Nucleus accumbens (tissue), 56 donors: ENCODE measurements around the gene TMEM184C.

ENCODE experiments used
- DNase-seq, 56 donors: peaks; one replicate each; lab custom pipeline; 2025; lab: John Stamatoyannopoulos, UW

The TMEM184C gene

GRCh38 chr4:147645099-147645498 lies 27.9 kb downstream of the TMEM184C start:
- no peak for DNase-seq

- no peak for DNase-seq
Observed at GRCh38 chr4:147648656-147649055, 31.5 kb downstream of the TMEM184C start.

GRCh38 chr4:147651563-147651962 lies 34.4 kb downstream of the TMEM184C start:
- DNase-seq = no peak

DNA sequence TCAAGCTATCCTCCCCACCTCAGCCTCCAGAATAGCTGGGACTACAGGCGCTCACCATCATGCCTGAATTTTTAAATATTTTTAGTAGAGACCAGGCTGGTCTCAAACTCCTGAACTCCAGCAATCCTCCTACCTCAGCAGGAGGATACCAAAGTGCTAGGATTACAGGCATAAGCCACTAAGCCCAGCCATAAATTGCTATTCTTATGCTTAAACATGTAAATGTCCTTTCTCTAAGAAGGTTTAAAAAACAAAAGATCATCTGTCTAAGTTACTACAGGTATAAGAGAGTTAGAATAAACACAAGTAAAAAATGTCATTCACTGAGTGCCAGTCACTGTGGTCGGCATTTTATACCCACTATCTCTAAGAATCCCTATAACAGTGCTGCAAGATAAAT lies 38.4 kb downstream of the TMEM184C start:
- DNase-seq = no peak

DNA sequence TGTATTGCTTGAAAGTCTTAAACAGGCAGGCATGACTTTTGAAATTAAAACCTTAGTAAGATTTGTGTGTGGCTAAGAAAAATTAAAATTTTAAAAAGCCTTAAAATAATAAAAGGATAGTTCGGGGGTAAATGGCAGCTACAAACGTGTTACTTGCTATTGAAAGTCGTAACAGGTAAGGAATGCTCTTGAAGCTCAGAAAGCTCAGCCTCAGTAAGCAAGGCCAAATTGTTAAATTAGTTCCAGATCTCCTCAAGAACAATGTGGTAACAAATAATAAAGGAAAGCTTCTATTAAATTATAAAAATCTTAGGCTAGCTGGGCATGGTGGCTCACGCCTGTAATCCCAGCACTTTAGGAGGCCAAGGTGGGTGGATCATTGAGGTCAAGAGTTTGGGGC lies 41.3 kb downstream of the TMEM184C start:
- no peak for DNase-seq

DNA sequence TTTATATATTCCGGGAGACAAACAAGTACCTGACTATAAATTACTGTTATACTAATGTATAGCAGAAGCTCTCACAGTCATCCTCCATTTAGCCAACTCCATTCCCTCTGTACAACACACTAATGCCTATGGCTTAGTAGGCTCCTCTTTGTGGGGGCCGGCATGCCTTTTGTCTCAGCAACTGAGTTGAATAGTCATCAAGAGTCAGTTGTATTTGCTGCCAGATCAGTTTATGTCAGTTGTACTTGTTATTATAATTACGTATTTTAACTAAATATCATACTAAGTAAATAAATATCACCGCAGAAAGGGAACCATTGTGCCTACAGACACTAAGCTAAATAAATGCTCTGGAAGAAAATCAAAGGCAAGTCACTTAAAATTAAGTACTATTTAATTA lies 56.9 kb downstream of the TMEM184C start:
- DNase-seq = no peak

DNA sequence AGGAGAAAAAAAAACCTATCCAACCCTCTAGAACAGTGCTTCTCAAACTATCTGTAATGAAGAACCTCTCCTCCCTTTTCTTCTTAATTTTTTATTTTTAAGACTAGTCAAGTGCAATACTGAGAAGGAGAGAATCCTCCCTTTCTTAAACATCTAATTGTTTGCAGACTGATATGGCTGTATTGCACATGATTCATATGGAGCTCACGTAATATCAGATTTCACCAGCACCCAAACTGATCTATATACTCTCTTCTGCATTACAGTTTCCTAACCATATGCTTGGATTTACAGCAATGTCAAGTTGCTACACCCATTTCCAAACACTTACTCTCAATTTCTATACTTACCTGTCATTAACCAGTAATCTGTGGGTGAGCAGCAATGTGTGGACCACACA lies 57.3 kb downstream of the TMEM184C start:
- no peak for DNase-seq

DNA sequence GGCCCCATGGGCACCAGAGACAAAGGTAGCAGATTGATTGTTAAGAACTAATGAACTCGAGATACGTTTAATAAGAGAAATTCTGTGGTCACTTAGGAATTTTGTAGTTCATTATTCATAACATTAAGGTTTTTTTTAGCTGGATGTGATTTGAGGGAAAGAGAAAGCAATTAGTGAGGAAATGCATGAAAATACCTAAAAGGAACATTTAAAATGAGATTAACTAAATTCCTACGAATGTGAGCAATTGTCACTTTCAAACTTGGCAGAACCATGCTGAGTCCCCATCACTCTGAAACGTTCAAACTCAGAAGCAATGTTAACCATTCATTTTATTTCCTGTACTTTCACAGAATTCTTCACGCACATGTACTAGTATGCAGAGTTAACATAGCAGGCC lies 60.9 kb downstream of the TMEM184C start:
- no peak for DNase-seq

- DNase-seq = no peak
Observed at GRCh38 chr4:147678796-147679549, 61.8 kb downstream of the TMEM184C start.

DNA sequence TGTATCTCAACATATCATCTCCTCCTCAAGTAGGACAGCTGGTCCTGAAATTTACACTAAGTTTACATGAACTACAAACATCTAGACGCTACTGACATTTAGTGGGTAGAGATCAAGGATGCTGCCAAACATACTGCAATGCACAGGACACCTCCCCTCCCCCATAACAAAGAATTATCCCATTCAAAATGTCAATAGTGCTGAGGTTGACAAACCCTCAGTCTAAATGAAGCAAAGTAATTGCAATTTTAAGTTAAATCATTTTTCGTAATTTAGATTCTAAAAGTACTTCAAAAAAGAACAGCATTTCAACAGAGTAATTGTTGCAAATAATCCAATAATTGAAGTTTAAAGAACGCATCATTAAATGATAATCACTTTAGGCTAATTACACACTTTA lies 65.6 kb downstream of the TMEM184C start:
- no peak for DNase-seq

DNA sequence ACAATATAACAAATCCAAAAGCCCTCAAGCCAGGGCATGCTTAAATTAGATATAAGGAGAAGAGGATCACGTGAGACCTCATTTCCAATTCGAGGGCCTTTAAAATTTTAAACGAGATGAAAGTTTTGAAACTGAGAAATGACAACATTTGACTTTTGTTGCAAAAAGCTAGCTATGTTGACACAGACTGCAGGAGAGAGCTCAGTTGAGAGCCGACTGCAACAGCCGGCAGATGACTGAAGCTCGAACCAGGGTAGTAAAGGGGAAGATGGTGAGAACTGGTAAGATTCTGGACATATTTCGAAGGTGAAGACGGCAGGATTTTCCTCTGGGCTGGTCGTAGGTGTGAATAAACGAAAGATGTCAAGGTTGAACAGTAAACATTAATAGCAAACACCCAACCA lies 66.0 kb downstream of the TMEM184C start:
- DNase-seq = peak in 18 of 56 donors; percentile 0 to 23 (median 8)

GRCh38 chr4:147683717-147684700 lies 66.8 kb downstream of the TMEM184C start, which contains the start of gene PRMT9:
PRMT9 (minus strand) TSS chr4:147684163; CDS start chr4:147683987, 176 bp downstream.
- DNase-seq = peak; percentile 54 to 93 (median 82)

GRCh38 chr4:147689067-147689466 lies 71.9 kb downstream of the TMEM184C start:
- no peak for DNase-seq

DNA sequence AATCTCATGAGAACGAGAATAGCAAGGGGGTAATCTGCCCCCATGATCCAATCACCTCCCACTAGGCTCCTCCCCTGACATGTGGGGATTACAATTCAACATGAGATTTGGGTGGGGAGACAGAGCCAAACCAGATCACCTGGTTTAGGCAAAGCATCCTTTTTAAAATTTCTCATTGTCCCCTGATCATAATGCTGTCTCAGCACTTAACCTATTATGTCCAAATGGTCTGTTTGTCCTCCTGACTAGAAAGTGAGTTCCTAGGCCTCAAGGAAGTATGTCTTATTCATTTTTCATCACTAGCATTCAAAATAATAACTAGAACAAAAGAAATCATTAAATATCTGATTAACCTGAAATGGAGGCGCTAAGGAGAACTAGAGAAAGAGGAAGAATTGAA lies 74.6 kb downstream of the TMEM184C start:
- no peak for DNase-seq

GRCh38 chr4:147693218-147693617 lies 76.0 kb downstream of the TMEM184C start:
- DNase-seq = no peak

DNA sequence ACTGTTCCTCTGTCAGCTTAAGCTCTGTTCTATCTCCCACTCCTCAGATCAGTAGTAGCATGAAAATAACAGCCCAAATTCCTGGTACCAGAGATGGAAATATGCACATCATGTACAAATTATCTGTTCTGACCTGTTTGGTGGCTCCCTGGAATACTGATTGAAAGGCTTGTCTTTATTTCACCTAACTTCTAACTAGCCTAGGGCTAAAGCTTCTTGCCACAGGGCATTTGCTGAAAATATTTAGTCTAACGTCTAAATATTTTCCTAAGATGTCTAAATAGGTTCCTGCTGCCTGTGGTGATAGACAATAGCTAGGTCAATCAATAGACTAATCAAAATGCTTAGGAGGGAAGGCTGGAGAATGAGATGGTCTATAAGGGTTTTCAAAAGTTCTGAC lies 79.7 kb downstream of the TMEM184C start:
- no peak for DNase-seq

DNA sequence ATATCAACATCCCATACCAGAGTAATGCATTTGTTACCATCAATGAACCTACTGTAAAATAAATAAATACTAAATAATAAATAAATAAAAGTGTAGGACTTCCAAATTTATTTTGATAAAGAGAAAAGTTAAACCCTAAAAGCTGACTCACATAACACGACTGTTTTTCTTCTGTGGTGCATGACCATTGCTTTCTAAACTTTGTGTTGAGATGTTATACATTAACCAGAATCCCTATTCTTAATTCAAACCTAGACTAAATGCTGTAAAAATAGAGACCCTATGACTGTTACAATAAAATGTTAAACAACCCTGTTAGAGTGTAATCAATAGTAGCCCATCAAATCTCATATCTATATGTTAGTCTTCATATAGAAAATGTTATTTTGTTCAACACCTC lies 87.6 kb downstream of the TMEM184C start:
- DNase-seq = no peak

DNA sequence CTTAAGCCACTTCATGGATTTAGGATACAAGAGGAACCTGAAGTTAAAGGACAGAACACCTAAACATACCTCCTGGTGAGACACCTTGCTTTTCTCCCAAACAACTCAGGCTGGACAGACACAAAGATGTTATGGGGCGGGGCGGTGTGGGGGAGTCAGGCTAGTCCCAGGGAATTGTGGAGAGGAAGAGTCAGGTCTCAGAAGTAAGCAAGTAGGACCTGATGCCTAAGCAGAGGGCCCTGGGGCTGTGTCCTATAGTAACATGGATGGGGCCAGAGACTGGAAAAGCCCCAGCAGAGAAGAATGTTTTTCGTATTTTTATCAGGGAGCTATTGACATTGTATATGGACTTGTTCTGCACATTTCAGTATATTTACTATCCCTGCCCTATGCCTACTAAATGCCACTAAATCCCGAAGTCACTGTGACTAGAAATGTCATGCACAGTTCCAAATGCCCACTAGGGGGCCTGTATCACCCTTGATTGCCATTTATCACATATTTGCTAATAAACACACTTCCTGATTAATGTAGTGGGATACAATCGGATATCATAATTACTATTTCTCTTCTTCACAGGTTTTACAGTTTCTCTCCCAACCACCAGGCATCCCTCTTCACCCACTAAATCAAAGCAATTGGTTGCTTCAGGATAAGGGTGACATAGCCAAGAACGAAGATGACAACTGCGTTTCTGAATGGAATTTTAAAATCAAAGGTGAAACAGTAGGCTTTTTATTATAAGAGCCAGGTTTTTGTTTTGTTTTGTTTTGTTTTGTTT lies 90.9 kb downstream of the TMEM184C start:
- peak in 36 of 56 donors; percentile 1 to 67 (median 10) for DNase-seq

- no peak for DNase-seq
Observed at GRCh38 chr4:147709999-147710398, 92.8 kb downstream of the TMEM184C start.

DNA sequence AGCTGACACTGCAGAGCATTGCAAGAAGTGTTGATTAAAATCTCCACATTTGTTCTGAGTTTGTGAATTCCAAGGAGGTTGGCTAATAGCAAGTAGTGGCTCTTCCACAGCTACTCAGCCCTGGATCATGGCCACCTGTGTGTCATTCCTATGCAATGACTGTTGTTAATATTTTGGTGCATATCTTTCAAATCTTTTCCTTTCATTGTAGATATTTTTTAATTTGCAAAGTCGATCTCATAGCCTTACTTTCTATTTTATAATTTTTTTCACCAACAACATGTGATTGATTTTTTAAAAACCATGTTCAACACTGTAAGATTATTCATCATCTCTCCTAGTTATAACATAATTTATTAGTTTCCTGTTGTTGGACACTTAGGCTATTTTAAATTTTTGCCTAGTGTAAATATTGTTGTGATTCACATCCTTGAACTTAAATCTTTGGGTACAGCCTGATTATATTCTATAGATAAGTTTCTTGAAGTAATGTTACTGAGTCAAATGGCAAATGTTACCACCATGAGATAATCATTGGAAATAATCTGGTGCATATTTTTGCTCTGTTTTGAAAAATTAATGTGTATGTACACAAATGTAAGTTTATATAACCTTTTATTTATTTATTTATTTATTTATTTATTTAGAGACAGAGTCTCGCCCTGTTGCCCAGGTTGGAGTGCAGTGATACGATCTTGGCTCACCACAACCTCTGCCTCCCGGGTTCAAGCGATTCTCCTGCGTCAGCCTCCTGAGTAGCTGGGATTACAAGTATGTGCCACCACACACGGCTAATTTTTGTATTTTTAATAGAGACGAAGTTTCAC lies 97.6 kb downstream of the TMEM184C start:
- DNase-seq = no peak
